ENCODE measurements around the gene SLC36A4.
"Not testable (repeated sequence)": the region's sequence is repeated elsewhere in the genome, so short reads cannot be mapped to it uniquely, and the experiment has no call there.

The SLC36A4 gene

GRCh38 chr11:93117565-93117964, 80.2 kb downstream of the SLC36A4 start:
- DNase-seq: no peak

GRCh38 chr11:93116641-93117441, 81.0 kb downstream of the SLC36A4 start:
- DNase-seq: no peak

- no peak for DNase-seq
These were observed 83.5 kb downstream of the SLC36A4 start for GRCh38 chr11:93114304-93114703.

- no peak for DNase-seq
These were observed 84.0 kb downstream of the SLC36A4 start for GRCh38 chr11:93113824-93114223.

- DNase-seq: not testable (repeated sequence)
These were observed 86.6 kb downstream of the SLC36A4 start for GRCh38 chr11:93111147-93111546.

- DNase-seq: no peak
These were observed 97.6 kb downstream of the SLC36A4 start for GRCh38 chr11:93100211-93100610.

- DNase-seq: no peak
These were observed 98.0 kb downstream of the SLC36A4 start for GRCh38 chr11:93099806-93100205.
